Measurements from ENCODE around the gene ABCC1.
"Not testable (repeated sequence)": the region's sequence is repeated elsewhere in the genome, so short reads cannot be mapped to it uniquely, and the experiment has no call there.

Gene ABCC1

GRCh38 chr16:16188827-16189226, 239.4 kb downstream of the ABCC1 start:
- TF ChIP-seq CTCF (IDR thresholded peaks at IDR 0.05; ENCODE audit: low read depth, low read length), result no peak
- H3K4me3 ChIP-seq (ENCODE audit: low read depth, low read length), result no peak overlapping the region

- no peak for TF ChIP-seq CTCF (IDR thresholded peaks at IDR 0.05; ENCODE audit: low read depth, low read length)
- no peak overlapping the region for H3K4me3 ChIP-seq (ENCODE audit: low read depth, low read length)
These were observed 240.4 kb downstream of the ABCC1 start for GRCh38 chr16:16189842-16190241.

DNA sequence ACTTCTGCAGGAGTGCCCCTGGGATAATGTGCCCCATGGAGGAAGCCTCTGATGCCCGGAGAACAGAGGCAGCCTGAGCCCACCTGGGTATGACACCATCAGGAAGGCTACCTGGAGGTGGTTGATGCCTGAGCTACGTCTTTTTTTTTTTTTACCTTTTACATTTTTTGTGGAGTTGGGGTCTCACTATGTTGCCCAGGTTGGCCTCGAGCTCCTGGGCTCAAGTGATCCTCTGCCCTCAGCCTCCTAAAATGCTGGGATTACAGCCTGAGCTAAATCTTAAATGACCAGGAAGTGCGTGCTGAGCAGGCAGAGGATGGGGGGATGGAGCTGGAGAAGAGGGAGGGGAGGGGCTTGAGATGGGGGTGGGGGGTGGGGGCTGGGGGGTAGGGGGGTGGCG, 241.1 kb downstream of the ABCC1 start:
- no peak for TF ChIP-seq CTCF (IDR thresholded peaks at IDR 0.05; ENCODE audit: low read depth, low read length)
- H3K4me3 ChIP-seq (ENCODE audit: low read depth, low read length), result no peak overlapping the region

DNA sequence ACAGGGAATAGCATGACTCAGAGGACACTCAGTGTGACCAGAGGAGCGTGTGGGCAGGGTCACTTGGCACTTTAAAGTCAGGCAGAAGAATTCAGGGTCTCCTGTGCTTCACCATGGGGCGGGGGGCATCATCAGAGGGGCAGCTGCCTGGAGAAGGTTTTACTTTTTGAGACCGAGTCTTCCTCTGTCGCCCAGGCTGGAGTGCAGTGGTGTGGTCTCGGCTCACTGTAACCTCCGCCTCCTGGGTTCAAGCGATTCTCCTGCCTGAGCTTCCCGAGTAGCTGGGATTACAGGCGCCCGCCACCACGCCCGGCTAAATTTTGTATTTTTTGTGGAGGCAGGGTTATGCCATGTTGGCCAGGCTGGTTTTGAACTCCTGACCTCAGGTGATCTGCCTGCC, 241.6 kb downstream of the ABCC1 start:
- H3K4me3 ChIP-seq (ENCODE audit: low read depth, low read length), result not testable (repeated sequence)

DNA sequence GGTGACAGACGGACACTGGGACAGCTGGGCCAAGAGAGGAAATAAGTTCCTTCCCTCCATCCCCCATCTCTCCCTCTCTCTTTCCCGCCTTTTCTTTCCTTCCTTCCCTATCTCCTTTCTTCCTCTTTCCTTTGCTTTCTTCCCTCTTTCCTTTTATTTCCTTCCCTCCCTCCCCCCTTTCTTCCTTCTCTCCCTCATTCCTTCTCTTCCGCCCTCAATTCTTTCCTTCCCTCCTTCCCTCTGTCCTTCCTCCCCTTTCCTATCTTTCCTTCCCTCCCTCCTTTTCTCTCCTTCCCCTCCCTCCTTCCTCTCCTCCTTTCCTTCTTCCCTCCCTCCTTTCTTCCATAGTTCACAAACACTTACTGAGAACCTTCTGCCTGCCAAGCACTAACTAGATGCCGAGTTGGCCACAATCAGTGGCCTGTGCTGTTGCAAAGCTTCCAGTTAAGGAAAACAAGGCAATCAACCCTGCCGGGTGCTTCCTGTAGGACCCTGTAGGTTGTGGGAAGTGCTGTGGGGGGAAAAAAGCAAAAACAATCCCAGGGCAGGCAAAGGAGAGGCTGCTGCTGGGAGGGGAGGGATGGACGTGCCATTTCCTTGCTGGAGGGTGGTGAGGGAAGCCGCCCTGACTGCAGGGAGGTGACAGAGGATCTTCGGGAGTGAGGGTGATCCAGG, 242.2 kb downstream of the ABCC1 start:
- no peak overlapping the region for H3K4me3 ChIP-seq (ENCODE audit: low read depth, low read length)
- no peak for TF ChIP-seq CTCF (IDR thresholded peaks at IDR 0.05; ENCODE audit: low read depth, low read length)

Data from WI38 (cell line).